GM12801 (cell line): Measurements from ENCODE around the gene SSBP2.

Experiments used
- TF ChIP-seq, protein P1 (sequence below): IDR thresholded peaks from one replicate; pipeline ENCODE4 v1.5.1; 2011; ENCODE audit warnings: control low read depth; ENCODE audit not compliant: insufficient read length; ENCODE audit errors: extremely low read depth

The SSBP2 gene

DNA sequence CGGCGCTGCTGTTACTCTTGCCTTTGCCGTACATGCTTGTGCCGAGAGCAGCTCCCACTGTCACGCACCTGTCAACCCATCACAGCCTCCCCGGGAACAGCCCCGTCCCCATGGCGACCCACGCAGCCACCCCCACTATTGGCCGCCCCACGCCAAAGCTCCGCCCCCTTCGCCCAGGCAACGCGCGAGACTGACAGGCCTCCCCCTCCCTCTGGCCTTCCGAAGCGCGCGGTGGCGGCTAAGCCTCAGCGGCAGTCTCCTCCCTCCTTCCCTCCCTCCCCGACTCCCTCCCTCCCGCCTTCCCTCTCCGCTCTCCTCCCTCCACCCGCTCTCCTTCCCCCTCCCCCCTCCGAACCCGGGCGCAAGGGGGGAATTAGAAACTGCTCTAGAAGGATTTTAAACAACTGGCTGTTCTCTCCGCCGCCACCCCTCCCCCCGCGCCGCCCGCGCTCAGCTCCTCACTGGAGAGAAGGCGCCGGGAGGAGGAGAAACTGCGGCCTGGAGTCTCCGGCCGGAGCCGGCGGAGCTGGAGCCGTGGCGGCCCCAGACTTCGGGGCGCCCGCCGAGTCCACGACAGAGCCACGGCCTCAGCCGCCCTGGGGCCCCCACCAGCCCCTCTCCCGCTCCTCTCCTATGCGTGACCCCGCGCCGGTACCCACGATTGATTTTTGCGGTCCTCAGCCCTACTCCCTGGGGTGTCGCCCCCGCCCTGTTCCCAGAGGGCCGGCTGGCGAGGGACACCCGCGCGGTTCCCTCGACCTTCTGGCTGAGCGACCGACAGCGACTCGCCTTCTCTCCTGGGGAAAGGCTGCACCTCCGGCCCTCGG, at the start of gene SSBP2:
Gene SSBP2, minus strand, starts transcription at position 89 of the 827 bp plus-strand sequence. Its CDS starts 55 bp downstream, at position 34.
- TF ChIP-seq, protein P1, sequence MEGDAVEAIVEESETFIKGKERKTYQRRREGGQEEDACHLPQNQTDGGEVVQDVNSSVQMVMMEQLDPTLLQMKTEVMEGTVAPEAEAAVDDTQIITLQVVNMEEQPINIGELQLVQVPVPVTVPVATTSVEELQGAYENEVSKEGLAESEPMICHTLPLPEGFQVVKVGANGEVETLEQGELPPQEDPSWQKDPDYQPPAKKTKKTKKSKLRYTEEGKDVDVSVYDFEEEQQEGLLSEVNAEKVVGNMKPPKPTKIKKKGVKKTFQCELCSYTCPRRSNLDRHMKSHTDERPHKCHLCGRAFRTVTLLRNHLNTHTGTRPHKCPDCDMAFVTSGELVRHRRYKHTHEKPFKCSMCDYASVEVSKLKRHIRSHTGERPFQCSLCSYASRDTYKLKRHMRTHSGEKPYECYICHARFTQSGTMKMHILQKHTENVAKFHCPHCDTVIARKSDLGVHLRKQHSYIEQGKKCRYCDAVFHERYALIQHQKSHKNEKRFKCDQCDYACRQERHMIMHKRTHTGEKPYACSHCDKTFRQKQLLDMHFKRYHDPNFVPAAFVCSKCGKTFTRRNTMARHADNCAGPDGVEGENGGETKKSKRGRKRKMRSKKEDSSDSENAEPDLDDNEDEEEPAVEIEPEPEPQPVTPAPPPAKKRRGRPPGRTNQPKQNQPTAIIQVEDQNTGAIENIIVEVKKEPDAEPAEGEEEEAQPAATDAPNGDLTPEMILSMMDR = no peak

GRCh38 chr5:81795666-81796065, 44.8 kb upstream of the SSBP2 start:
- TF ChIP-seq, protein P1 = no peak

GRCh38 chr5:81794226-81794625, 43.3 kb upstream of the SSBP2 start:
- TF ChIP-seq, protein P1 = no peak

- TF ChIP-seq, protein P1 = no peak
Measured at GRCh38 chr5:81790336-81790735, 39.4 kb upstream of the SSBP2 start.

DNA sequence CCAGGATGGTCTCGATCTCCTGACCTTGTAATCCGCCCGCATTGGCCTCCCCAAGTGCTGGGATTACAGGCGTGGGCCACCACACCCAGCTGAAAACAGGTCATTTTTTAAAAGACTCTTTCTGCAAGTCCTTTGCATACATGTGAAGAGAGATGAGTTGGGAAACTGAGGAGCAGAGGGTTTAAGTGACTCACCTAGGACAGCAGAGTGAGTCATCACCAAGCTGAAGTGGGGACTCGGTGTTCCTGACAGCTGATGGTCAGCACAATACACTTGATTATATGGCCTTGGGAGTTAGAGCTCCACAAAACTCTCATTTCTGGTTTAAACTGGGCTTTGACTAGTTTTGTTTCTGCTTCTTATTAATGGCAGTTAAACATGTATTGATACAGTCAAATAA, 38.1 kb upstream of the SSBP2 start:
- TF ChIP-seq, protein P1 = no peak

DNA sequence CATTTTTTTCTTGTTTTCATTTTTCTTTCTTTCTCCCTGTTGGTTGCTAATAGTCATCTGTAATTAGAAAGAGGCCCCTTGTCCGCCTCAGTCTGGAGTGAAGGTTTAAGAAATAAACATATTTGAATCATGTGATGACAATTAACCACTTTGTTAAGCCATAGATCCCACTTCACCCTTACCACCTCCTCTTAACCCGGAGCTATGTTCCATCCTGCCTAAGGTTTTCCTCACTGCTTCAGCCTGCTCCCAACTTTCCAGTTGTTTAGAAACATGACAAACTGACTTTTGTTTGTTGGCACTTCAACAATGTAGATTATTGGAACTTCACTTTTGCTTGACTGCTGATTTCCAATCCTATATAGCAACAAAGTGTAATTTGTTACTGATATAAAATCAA, 37.4 kb upstream of the SSBP2 start:
- TF ChIP-seq, protein P1 = no peak

DNA sequence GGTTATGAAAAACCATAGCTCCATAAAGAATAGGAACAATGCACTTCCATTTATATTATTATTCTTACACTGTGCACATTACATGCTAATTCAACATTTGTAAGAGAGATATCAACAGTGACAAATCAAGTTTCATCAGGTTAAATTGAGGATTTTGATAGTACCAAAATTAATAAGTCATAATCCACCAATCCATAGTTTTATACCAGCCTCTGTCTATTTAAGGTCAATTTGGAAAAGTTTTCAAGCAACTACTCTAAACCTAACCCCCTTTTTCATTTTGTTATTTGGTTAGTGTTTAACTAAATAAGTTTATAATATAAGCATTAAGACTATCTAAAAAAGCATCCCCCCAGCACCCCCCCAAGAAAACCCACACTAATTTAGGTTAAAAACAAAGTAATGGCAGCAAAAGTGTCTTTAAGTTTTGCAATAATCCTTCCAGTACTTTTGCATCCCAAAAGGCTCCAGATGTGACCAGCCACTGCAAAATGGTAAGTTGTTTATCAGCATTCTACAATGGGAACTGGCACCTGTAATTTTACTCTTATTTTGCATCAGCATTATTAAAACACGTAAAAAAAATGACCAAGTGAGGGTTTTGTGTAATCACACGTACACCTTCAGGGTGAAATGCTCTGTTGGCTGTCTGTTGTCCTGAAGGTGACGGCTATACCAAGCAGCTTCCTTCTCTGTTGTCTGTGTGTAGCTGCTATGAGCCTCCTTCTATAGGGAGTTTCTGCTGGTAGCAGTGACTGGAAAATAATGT, 36.8 kb upstream of the SSBP2 start:
- TF ChIP-seq, protein P1 = no peak
